MM.1S (cell line): Measurements from ENCODE around the gene ADARB2.

ENCODE experiments used
- EZH2 ChIP-seq: fragments of 300-600 bp; sonication (generic); optimal IDR thresholded peaks from 2 replicates; pipeline ENCODE3; 2017; ENCODE audit warnings: low read depth, mild to moderate bottlenecking, antibody characterized with exemption, low read length, mixed read lengths
- EZH2phosphoT487 ChIP-seq: fragments of 300-600 bp; sonication (generic); IDR thresholded peaks from 2 replicates; pipeline ENCODE4 v1.6.1; 2018; ENCODE audit warnings: antibody characterized with exemption, low read length
- TF ChIP-seq, protein P1 (sequence below): fragments of 300-600 bp; sonication (generic); IDR thresholded peaks from 2 replicates; pipeline ENCODE4 v1.5.1; 2016; ENCODE audit warnings: antibody characterized with exemption, low read length, mixed read lengths

GRCh38 chr10:1668399-1668798 is 68.9 kb downstream of the ADARB2 start:
- TF ChIP-seq EZH2 (no peak), EZH2phosphoT487 (no peak)
- TF ChIP-seq, protein P1, sequence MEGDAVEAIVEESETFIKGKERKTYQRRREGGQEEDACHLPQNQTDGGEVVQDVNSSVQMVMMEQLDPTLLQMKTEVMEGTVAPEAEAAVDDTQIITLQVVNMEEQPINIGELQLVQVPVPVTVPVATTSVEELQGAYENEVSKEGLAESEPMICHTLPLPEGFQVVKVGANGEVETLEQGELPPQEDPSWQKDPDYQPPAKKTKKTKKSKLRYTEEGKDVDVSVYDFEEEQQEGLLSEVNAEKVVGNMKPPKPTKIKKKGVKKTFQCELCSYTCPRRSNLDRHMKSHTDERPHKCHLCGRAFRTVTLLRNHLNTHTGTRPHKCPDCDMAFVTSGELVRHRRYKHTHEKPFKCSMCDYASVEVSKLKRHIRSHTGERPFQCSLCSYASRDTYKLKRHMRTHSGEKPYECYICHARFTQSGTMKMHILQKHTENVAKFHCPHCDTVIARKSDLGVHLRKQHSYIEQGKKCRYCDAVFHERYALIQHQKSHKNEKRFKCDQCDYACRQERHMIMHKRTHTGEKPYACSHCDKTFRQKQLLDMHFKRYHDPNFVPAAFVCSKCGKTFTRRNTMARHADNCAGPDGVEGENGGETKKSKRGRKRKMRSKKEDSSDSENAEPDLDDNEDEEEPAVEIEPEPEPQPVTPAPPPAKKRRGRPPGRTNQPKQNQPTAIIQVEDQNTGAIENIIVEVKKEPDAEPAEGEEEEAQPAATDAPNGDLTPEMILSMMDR: no peak
